Hematopoietic multipotent progenitor cell treated with erythropoietin and hydrocortisone succinate and interleukin-3 and kit ligand, for 4 days (in vitro differentiated cells): Measurements from ENCODE around the gene SYK.

Experiments used
- DNase-seq: peaks from one replicate; pipeline ENCODE4 v3.0.0-alpha.2; 2015

The SYK gene

DNA sequence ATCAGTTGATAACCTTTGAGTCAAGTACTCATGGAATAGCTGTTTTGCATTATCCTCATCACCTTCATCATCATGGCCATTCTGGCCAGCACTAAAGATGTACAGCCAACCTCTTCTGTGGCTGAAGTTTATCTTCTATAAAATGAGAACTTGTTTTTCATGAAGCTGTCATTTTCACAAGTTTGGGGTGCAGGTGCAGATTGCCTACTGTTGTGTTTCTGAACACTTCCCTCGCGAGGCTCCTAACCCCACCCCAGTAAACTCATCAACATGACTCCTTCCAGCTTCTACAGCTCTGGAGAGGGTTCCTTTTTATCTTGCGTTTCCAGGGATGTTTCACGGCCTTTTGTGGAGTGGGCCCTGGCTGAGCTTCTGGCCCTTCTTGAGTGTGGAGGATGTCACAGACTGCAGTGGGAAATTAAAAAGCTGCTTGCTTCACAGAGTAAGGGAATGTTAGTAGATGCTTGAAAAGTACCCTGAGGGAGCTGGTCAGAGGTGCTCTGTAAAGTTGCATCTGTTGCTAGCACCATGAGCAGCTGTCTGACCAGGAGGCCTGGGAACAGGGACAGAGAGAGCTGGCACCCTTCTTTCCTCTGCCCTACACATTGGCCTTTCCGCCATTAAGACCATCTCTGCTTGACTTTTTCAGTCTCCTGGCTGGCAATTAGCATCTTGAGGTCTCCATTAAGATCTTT lies 24.9 kb downstream of the SYK start:
- no peak for DNase-seq

DNA sequence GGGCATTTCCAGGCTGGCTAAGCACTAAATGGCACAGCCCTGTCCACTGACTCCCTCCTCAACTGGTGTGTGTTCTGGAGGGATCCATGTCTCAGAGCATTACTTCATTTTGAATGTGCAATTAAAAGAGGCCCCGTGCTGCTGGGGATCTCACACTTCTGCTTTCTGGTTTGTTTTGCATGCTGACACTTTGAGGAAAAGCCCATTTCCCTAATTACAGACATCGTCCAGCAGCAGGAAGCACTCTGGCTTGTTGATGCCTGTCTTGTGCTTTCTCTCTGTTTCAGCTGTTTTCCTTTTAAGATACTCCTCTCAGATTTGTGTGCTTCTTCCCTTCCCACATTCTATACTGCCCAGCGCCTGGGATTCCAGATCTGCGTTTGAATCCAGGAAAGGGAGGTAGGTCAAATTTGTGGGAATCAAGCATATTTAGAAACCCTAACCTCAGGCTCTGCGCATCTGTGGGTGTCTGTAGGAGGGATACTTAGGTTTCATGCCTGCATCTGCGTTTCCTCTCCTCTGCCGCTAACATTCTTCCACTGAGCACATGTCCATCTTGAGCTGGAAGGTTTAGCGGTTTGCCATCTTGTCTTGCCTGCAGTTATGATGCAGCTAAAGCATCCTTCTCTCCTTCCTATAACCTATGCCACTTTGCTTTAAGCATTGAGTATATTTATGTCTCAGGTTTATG lies 25.7 kb downstream of the SYK start:
- DNase-seq = peak; percentile 81

DNA sequence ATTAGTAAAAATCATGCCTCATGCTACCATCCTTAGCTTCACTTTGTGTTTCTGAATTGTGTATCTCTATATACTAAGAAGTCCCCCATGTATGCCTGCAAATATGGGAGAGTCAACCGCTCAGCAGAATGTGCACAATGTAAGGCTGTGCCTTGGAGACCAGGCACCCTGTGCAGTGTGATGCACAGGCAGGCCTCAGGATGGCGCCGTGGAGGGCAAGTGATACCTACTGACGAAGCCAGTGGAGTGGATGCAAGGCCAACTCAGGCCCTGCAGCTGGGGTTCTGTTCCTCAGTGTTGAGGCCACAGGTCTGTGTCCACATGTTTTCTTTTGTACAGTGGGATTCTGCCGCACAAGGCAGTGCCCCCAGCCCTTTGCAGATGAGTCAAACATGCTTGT lies 28.4 kb downstream of the SYK start:
- no peak for DNase-seq

DNA sequence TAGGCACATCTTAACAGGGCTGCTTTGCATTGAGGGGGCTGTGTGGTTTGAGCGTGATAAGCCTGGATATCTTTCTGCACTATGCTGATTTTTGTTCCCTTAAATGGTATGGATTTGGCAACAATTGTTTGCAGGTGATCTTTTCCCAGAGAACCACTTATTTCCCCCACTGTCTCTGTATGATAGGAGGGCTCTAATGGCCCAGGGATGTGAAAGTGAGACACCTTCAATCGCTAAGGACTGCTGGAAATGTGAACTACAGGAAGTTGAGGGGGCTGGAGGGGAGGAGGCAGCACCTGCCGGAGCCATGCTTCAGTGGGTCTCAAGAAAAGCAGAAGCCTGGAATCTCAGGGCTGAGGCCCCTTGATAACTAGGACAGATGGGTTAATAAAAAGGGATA lies 29.4 kb downstream of the SYK start:
- DNase-seq = no peak

DNA sequence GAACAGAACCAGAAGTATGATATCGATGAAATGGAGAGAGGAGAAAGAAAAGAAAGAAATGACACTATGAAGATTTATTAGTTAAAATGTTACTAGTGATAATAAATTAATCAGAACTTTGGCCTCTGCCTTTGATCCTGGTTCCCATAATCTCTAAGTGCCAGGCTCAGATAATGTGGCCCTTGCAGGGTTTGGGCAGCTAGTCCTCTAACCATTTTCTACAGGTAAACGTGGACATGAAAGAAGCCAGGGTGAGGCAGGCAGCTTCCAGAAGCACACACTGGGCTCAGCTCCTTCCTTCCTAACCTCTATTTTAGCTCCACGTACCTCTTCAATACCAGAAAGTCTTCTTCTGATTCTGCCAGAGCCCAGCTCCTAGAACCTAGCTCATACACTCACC lies 30.6 kb downstream of the SYK start:
- no peak for DNase-seq

DNA sequence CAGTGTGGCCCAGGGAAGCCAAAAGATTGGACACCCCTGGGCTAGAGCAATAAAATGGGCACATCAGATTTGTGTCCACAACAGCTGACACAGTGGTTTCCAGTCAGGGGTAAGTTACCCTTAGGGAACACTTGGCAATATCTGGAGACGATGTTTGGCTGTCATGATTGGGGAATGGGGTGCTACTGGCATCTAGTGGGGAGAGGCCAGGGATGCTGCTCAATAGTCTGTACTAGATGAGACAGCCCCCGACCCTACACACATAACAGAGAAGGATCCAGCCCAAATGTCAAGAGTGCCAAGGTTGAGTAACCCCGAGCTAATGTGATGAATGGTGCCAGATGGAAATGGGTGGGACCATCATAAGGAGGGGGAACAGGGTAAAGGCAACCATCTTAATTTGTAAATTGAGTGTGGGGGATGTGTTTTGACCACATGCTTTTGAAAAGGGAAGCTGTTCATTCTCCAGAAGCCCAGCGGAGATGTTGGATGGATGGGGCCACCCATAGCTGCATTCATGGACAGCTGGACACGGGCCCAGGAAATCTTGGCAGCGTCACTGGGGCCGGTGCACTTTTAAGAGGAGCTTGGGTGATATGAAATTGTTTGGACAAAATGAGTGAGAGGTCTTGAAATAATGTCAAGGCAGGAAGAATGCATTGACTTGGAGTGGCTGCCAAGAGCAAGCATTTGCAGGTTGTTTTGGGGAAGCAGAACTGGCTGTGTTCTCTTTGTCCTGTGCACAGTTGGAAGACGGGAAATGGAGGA lies 33.4 kb downstream of the SYK start:
- peak; percentile 40 for DNase-seq

DNA sequence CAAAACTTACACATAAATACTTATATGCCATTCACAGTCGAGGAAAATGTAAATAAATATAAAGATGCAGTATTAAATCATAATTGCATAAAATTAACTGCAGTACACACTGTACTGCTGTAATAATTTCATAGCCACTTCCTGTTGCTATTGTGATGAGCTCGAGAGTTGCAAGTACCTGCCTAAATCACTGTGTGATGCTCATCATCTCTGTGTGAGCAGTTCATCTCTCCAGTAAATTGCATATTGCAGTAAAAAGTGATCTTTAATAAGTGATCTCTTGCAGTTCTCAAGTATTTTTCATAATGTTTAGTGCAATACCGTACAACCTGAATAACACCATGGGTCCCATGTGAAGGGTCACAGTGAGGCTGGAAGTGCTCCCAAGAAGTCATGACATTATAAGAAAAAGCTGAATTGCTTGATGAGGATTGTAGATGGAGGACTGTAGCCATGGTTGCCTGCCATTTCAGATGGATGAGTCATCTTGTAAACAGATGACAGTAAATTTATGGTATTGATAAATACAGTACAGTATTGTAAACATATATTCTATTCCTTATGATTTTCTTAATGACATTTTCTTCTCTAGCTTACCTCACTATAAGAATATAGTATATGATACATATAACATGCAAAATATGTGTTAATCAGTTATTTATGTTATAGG lies 34.9 kb downstream of the SYK start:
- no peak for DNase-seq

DNA sequence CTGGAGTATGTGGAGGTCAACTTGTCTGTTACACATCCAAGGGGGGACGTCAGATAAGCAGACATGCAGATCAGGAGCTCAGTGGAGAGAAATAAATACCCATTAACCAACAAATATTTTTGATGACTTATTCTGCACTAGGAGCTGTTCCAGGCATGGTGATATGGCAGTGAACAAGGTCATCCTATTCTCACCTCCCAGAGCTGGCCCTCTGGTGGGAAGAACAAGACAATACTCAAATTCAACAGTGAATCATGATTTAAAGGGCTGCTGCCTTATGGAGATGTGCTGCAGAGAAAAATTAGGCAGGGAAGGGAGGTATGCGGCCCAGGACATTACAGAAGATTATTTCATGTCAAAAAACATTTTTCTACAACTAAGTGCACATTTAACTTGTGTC lies 36.5 kb downstream of the SYK start:
- peak; percentile 65 for DNase-seq

DNA sequence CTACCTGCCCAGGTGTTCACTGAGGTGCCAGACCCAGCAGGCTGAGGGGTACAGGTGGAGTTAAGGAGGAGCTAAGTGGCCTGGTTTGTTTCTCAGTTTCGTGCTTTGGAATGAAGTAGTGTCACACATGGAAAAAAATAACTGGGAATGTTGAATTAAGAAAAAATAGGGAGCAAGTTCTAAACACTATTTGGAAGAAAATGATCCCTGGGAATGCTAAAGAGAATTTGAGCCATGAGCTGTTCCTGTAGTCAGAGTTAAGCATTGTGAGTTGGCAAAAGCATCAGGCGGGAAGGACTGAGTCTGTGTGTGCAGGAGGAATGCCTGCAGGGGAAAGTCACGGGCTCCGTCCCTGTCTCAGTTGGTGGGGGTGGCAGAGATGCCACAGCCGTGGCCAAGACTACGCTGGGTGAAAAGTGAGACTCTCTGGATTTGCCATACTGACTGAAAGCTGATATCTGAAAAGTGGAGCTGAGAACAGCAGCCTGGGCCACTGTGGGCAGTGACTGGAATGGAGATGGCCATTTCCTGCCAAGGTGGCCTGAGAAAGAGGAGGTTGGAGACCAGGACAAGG lies 37.0 kb downstream of the SYK start:
- DNase-seq = no peak

DNA sequence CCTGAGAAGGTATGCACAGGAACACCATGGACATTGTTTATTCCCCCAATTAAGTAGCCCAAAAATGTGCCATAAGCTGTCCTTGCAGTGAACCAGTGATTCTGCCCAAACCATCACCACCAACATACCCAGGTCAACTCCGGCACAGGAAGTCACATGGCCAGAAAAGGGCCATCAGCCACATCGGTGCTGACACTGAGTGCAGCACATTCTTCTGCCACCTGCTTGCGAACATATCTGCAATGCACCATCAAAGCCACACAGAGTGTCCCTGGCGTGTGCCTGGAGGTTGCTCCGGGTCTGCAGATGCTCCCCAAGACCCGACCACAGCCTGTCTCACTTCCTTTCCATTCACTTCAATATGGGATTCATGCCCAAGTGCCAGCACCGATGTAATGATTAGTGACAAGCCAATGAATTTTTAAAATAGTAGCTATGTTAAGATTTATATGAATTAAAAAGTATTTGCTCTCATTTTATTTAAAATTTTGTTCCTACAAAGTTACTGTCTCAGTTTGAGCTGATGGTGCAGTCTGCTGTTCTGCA lies 37.6 kb downstream of the SYK start:
- DNase-seq = peak; percentile 52

DNA sequence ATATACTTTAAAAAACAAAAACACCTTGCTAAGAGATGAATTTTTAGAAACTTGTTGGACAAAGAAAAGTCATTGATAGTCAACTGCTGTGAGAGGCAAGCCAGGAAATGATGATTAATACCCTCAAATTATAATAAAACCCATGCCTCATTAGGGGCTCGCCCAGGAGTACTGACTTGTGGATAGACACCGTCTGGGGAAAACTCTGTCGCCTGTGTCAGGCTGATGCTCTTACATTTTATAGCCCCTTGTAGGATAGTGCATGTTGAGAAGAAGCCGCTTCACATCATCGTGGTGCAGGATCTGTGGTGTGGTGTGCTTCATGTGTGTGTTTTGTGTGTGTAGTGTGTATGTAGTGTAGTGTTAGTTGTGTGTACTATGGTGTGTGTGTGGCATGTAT lies 39.1 kb downstream of the SYK start:
- DNase-seq = peak; percentile 45

DNA sequence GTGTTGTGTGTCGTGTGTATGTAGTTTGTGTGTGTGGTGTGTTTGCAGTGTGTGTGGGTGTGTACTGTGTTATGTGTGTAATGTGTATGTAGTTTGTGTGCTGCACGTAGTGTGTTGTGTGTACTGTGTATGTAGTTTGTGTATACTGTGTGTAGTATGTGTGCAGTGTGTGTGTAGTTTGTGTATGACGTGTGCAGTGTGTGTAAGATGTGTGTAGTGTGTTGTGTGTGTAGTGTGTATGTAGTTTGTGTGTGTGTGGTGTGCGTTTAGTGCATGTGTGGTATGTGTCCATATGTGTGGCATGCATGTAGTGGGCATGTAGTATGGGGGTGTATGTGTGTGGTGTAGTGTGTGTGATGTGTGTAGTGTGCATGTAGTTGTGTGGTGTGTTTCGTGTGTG lies 39.6 kb downstream of the SYK start:
- no peak for DNase-seq

DNA sequence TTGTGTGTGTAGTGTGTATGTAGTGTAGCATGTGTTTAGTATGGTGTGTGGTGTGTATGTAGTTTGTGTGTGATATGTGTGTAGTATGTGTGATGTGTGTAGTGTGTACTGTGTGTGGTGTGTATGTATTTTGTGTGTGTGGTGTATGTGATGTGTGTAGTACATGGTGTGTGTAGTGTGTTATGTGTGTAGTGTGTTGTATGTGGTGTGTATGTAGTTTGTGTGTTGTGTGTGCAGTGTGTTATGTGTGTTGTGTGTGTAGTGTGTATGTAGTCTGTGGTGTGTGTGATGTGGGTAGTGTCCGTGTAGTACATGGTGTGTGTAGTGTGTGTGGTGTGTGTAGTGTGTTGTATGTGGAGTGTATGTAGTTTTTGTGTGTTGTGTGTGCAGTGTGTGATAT lies 40.0 kb downstream of the SYK start:
- no peak for DNase-seq

DNA sequence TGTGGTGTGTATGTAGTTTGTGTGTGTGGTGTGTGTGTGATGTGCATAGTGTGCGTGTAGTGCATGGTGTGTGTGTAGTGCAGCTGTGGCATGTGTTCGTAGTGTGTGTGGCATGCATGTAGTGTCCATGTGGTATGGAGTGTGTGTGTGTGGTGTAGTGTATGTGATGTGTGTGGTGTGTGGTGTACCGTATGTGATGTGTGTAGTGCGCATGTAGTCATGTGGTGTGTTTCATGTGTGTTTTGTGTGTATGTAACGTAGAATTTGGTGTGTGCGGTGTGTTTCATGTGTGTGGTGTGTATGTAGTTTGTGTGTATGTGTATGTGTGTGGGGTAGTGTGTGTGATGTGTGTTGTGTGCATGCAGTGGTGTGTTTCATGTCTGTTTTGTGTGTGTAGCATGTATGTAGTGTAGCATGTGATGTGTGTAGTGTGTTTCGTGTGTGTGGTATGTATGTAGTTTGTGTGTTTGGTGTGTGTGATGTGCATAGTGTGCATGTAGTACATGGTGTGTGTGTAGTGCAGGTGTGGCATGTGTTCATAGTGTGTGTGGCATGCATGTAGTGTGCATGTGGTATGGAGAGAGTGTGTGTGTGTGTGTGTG lies 40.7 kb downstream of the SYK start:
- DNase-seq = no peak

DNA sequence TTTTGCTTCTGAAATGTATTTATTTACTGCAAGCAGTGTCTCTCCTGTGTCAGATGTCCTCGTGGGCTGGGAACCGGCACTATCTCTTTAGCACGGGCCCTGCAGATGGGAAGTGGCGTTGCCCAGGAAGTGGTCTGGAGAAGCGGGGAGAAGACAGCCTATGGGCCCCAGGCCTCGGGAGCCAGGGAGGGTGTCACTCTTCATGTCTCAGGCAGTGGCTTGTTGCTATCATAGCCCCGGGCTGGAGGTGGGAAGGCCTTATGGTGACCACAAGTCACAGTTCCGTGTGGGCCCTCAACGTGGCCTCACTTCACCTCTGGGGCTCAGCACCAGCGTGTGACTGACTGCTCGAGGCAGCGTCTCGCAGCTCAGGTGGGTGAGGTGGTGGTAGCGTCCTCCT lies 41.4 kb downstream of the SYK start:
- peak; percentile 96 for DNase-seq

DNA sequence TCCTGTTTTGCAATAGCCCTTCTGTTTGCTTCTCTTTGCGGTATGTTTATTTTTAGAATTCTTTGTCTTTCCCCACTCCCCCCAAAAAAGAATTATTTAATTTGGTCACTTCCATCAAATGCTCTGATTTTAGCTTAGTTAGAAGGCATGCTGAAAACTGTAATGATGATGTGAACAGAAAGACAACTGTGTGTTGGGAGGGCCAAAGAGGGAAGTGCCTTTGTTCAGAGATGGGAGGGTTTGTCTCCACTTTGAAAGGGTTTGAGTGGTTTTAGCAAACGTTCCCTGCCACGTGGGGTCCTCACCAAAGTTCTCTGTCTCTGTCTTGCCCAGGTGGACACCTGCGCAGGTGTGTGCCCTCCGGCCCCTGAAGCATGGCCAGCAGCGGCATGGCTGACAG lies 41.9 kb downstream of the SYK start:
- DNase-seq = peak; percentile 51

DNA sequence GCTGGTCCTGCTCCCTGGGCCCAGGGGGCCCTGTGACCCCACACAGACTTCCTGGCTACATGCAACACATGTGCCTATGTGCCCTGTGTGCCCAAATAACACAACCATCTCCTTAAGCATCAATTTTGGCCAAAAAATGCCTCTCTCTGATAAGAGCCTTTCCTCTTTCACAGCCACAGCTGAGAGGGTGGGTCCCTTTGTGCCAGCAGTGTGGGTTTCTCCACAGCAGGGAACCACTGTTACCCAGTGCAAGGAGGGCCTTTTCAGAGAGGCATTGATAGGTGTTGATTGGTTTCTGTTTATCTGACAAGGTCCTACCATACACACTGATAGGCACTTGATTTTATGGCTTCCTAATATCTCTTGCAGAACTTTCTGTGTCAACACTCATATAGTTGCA lies 42.7 kb downstream of the SYK start:
- peak; percentile 67 for DNase-seq

DNA sequence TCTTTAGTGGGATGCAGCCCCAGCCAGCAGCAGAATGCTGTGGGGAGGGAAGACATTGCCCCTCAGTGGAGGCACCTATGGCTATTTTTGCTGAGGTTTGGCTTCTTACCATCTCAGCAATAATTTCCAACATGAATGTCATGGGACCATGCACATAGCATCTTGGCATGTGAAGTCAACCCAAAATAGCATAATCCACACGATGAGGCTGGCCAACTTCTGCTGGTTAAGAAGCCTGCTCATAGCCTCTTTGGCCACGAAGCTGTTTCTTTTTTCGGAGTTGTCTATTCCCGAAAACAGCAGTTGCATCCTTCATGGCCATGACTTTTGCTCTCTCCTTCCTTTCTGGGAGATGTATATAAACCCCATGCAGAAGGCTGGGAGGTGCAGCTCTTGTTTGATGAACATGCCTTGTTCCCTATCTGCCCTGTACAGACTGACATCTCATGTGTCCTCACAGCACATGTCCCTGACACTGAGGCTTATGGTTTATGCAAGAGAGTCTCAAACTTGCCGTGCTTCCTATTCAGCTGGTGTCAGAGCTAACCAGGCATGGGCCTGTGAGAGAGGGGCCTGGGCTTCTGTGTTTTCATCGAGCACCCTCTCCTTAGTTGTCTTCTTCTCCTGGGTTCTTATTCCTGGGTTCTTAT lies 45.3 kb downstream of the SYK start:
- no peak for DNase-seq

DNA sequence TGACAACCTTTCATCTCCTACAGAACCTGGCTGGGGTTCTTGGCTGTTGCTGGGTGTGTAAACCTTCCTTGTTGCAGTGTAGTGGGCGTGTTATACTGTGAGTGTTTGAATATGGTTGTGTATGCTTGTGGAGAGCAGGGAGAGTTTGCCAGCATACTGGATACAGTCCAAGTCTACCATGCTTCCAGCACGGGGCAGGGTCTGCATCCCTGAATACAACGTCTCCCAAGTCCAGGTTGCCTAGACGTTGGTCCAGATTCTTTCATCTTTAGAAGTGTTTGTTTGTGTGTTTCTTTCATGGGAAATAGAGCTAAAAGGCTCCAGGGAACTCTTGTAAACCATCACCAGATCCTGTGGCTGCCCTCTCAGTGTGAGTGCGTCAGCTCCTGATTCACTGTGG lies 46.4 kb downstream of the SYK start:
- DNase-seq = no peak

DNA sequence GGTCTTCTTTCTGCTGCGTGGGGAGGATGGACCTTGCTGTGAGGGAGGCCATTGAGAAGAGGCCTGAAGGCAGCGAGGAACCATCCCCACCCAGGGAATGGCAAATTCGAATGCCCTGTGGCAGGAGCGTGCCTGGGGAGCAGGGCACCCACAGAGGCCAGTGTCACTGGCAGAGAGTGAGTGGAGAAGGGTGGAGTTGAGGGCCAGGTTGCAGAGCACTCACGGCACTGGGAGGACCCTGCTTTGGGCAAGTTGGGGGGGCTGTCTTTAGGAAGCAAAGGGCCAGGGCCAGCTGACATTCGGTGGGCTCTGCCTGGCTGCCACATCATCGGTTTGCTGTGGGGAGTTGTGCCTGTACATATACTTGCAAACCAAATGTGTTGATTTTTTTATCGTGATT lies 47.2 kb downstream of the SYK start:
- DNase-seq = no peak

DNA sequence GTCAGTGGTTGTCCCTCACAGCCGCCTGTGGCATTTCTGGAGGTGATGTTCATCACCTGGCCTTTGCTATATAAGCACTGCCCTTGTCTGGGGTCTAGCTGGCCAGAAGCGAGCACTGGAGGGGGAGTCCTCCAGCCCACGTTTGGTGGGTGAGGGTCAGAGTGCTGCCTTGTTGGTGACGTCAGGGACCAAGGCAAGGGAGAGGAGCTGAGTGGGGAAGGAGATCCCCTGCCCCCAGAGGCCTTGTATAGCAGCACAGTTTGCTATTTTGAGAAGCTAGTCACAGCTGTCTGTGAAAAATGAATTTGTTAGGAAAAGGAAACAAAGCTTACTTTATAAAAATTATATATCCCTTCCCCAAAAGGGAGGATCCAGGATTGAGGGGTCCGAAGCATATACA lies 49.8 kb downstream of the SYK start:
- no peak for DNase-seq

DNA sequence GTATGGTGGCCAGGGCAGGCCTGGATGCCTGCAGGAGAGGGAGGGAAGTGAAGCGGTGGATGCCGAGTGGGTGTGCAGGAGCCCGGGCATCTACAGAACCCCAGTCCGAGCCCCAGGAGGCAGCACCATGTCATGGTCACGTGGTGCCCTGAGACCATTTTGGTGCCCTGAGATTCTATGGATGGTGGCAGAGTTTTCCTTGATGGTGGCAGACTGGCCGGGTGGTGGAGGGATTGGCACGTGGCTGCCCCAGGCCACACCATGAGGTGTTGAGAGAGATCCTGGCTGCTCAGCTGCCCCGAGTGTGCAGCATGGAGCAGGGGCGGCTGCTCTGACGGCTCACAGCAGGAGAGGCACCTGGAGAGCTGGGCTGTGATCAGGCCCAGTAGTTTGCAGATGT lies 52.3 kb downstream of the SYK start:
- no peak for DNase-seq
